HCT116 (cell line): ENCODE data around the gene GALM. TPM values are rescaled to one million over a fixed set of nuclear protein-coding genes. Genes with fewer than 3 reads are reported as not detected.

ENCODE experiments used
- ATAC-seq: fragments of 200-7000 bp; cut with Tn5 transposase; 2 replicates; pipeline ENCODE4 v1.9.1; 2020; ENCODE audit warnings: mild to moderate bottlenecking, moderate library complexity
- BruUV-seq: library from RNA; stranded (reverse); fragments of 400-500 nt; replicated peaks from 2 replicates; lab custom pipeline; 2021; lab: Mats Ljungman, UMichigan
- CTCF ChIA-PET: fragments of 300-600 bp; sonication (Branson Sonifier 250); formaldehyde crosslinking; loops from one replicate; lab custom pipeline; 2021; ENCODE audit warnings: antibody characterized with exemption; lab: Charles Lee
- POLR2A ChIA-PET: fragments of 300-600, 350-600 bp; sonication (Branson Sonifier 250); formaldehyde crosslinking; loops from one replicate; lab custom pipeline; 2021; ENCODE audit warnings: antibody characterized with exemption; lab: Charles Lee
- RAD21 ChIA-PET, 2 experiments: fragments of 300-600 bp; sonication (Branson Sonifier 250); formaldehyde crosslinking; loops; one replicate each; lab custom pipeline; 2023; ENCODE audit warnings: low total read pairs in 2 of 2; ENCODE audit not compliant: uncharacterized antibody in 2 of 2, unreplicated experiment in 2 of 2, low non-redundant PET in 1 of 2; lab: Charles Lee
- DNase-seq: peaks from one replicate; pipeline ENCODE4 v3.0.0-alpha.2; 2010; ENCODE audit warnings: low read depth, low spot score
- H2AFZ ChIP-seq: fragments of 200-600 bp; shearing (Covaris generic), sonication (generic); 2 replicates; pipeline ENCODE4 v1.6.1; 2017; ENCODE audit warnings: low read depth, mixed run types, mixed read lengths, antibody characterized with exemption, low read length; ENCODE audit not compliant: poor library complexity, severe bottlenecking
- H3K27ac ChIP-seq: 2 replicates; pipeline ENCODE4 v1.5.1; 2012; ENCODE audit warnings: low read depth, low read length
- H3K27me3 ChIP-seq: fragments of 200-600 bp; sonication (generic); 2 replicates; pipeline ENCODE4 v1.6.1; 2016; ENCODE audit warnings: mixed run types, low read length, mixed read lengths; ENCODE audit not compliant: insufficient read depth
- H3K36me3 ChIP-seq, 2 experiments: fragments of 200-500 bp in 1 of 2; fragments of 200-600 bp in 1 of 2; sonication (Bioruptor generic) in 1 of 2; sonication (generic) in 1 of 2; 2 replicates each; pipeline versions ENCODE4 v1.5.1 to v1.6.1; 2014 to 2016; ENCODE audit warnings: low read length in 2 of 2, inconsistent platforms in 1 of 2, mixed read lengths in 1 of 2, mixed run types in 1 of 2; ENCODE audit not compliant: insufficient read depth in 2 of 2, control insufficient read depth in 1 of 2
- H3K4me1 ChIP-seq, 2 experiments: fragments of 200-600 bp in 1 of 2; sonication (generic) in 1 of 2; 2 replicates each; pipeline versions ENCODE4 v1.5.1 to v1.6.1; 2012 to 2017; ENCODE audit warnings: low read length in 2 of 2, inconsistent platforms in 1 of 2, mild to moderate bottlenecking in 1 of 2, mixed read lengths in 1 of 2, mixed run types in 1 of 2, moderate library complexity in 1 of 2; ENCODE audit not compliant: insufficient read depth in 2 of 2, control insufficient read depth in 1 of 2
- H3K4me2 ChIP-seq: fragments of 200-600 bp; sonication (generic); 2 replicates; pipeline ENCODE4 v1.6.1; 2017; ENCODE audit warnings: mixed run types, low read length, mixed read lengths
- H3K4me3 ChIP-seq, 2 experiments: fragments of 200-600 bp in 1 of 2; sonication (generic) in 1 of 2; replicated peaks in 1 of 2; 2 replicates each; pipeline ENCODE4 v1.5.1; 2011 to 2016; ENCODE audit warnings: low read length in 2 of 2, control low read depth in 1 of 2, low read depth in 1 of 2, mild to moderate bottlenecking in 1 of 2, mixed read lengths in 1 of 2, mixed run types in 1 of 2
- H3K79me2 ChIP-seq: fragments of 200-600 bp; sonication (generic); 2 replicates; pipeline ENCODE4 v1.6.1; 2017; ENCODE audit warnings: mild to moderate bottlenecking, mixed run types, low read length, moderate library complexity, mixed read lengths; ENCODE audit not compliant: insufficient read depth
- H3K9ac ChIP-seq: fragments of 200-600 bp; sonication (generic); 2 replicates; pipeline ENCODE4 v1.6.1; 2016; ENCODE audit warnings: low read length, mixed read lengths
- H3K9me2 ChIP-seq: fragments of 200-600 bp; sonication (generic), shearing (Covaris generic); 2 replicates; pipeline ENCODE4 v1.6.1; 2017; ENCODE audit warnings: mixed run types, mild to moderate bottlenecking, moderate library complexity; ENCODE audit not compliant: insufficient read depth
- H3K9me3 ChIP-seq, 2 experiments: fragments of 200-500 bp in 1 of 2; fragments of 200-600 bp in 1 of 2; sonication (Bioruptor generic) in 1 of 2; sonication (generic) in 1 of 2; 2 replicates each; pipeline ENCODE4 v1.6.1; 2014 to 2017; ENCODE audit warnings: low read length in 2 of 2, mixed read lengths in 2 of 2, inconsistent platforms in 1 of 2, low read depth in 1 of 2, mild to moderate bottlenecking in 1 of 2, mixed run types in 1 of 2, moderate library complexity in 1 of 2; ENCODE audit not compliant: control insufficient read depth in 1 of 2, insufficient read depth in 1 of 2
- H4K20me1 ChIP-seq: fragments of 200-600 bp; sonication (generic), shearing (Covaris generic); 2 replicates; pipeline ENCODE4 v1.6.1; 2017; ENCODE audit warnings: mixed run types, mild to moderate bottlenecking, moderate library complexity; ENCODE audit not compliant: insufficient read depth
- CBX3 ChIP-seq: IDR thresholded peaks from 2 replicates; pipeline ENCODE4 v1.6.1; 2012; ENCODE audit warnings: low read depth
- CEBPB ChIP-seq: IDR thresholded peaks from 2 replicates; pipeline ENCODE4 v1.6.1; 2012; ENCODE audit warnings: low read depth
- EGR1 ChIP-seq: IDR thresholded peaks from 2 replicates; pipeline ENCODE4 v1.6.1; 2012; ENCODE audit warnings: low read depth
- ELF1 ChIP-seq: IDR thresholded peaks from 2 replicates; pipeline ENCODE4 v1.6.1; 2012; ENCODE audit warnings: low read depth, borderline replicate concordance
- EZH2 ChIP-seq: fragments of 200-600 bp; sonication (generic); IDR thresholded peaks from 2 replicates; pipeline ENCODE4 v1.6.1; 2017; ENCODE audit warnings: antibody characterized with exemption, mixed run types
- EZH2phosphoT487 ChIP-seq: fragments of 200-600 bp; IDR thresholded peaks from 2 replicates; pipeline ENCODE4 v1.6.1; 2018; ENCODE audit warnings: antibody characterized with exemption, borderline replicate concordance
- FOSL1 ChIP-seq: IDR thresholded peaks from 2 replicates; pipeline ENCODE4 v1.6.1; 2012; ENCODE audit warnings: low read depth
- JUND ChIP-seq: IDR thresholded peaks from 2 replicates; pipeline ENCODE4 v1.6.1; 2012
- MAX ChIP-seq: IDR thresholded peaks from 2 replicates; pipeline ENCODE4 v1.6.1; 2012
- POLR2AphosphoS5 ChIP-seq: IDR thresholded peaks from 2 replicates; pipeline ENCODE4 v1.6.1; 2011; ENCODE audit warnings: mild to moderate bottlenecking, low read depth, low read length, moderate library complexity
- RAD21 ChIP-seq: IDR thresholded peaks from 2 replicates; pipeline ENCODE4 v1.6.1; 2012; ENCODE audit warnings: low read depth, mild to moderate bottlenecking
- REST ChIP-seq: IDR thresholded peaks from 2 replicates; pipeline ENCODE4 v1.6.1; 2012; ENCODE audit warnings: low read depth
- SIN3A ChIP-seq: IDR thresholded peaks from 2 replicates; pipeline ENCODE4 v1.6.1; 2012; ENCODE audit warnings: low read depth
- SRF ChIP-seq: IDR thresholded peaks from 2 replicates; pipeline ENCODE4 v1.6.1; 2012; ENCODE audit warnings: low read depth
- TCF7L2 ChIP-seq: IDR thresholded peaks from 2 replicates; pipeline ENCODE4 v1.7.0; 2011; ENCODE audit warnings: borderline replicate concordance, inconsistent platforms; ENCODE audit not compliant: insufficient read depth, insufficient read length; ENCODE audit errors: extremely low read depth
- ZBTB33 ChIP-seq: IDR thresholded peaks from 2 replicates; pipeline ENCODE4 v1.6.1; 2011; ENCODE audit warnings: mild to moderate bottlenecking, low read length, moderate library complexity; ENCODE audit not compliant: insufficient replicate concordance; ENCODE audit errors: extremely low read depth
- ZFX ChIP-seq: fragments of 450-650 bp; IDR thresholded peaks from 2 replicates; pipeline ENCODE4 v1.6.1; 2017
- ZNF274 ChIP-seq: fragments of 200-500 bp; sonication (Bioruptor generic); IDR thresholded peaks from 2 replicates; pipeline ENCODE4 v1.6.1; 2014; ENCODE audit warnings: mild to moderate bottlenecking, low read depth, low read length, inconsistent platforms
- intact Hi-C: fragments of 100-400 bp; cut with micrococcal nuclease; formaldehyde crosslinking; loops from 2 replicates; pipeline ENCODE4 v1.10.0; 2022
- total RNA-seq: library from RNA; stranded (reverse); gene quantifications from one replicate; pipeline ENCODE4 v1.2.1, GENCODE V29; 2021; ENCODE audit not compliant: unreplicated experiment

Gene GALM
- total RNA-seq, 1 experiment from 2014 or later, result 10.2 TPM

- no peak for TF ChIP-seq REST
- no peak for TF ChIP-seq JUND
- TF ChIP-seq EZH2phosphoT487, result no peak
- no peak for TF ChIP-seq FOSL1
- no peak for TF ChIP-seq RAD21
These were observed 99.2 kb downstream of the GALM start (continued) for GRCh38 chr2:38765149-38765548.

GRCh38 chr2:38765551-38765950 lies 99.6 kb downstream of the GALM start:
- Histone ChIP-seq H3K9me3 (no peaks in the 10 kb centered on the region), H3K4me3 (no peak overlapping the region), H3K9ac (no peak overlapping the region), H3K9me2 (no peaks in the 10 kb centered on the region), H3K4me2 (no peak overlapping the region), H3K27me3 (no peaks in the 10 kb centered on the region), H3K4me1 (no peaks in the 10 kb centered on the region), H3K27ac (no peak overlapping the region), H3K36me3 (no peaks in the 10 kb centered on the region), H4K20me1 (no peaks in the 10 kb centered on the region), H3K79me2 (no peaks in the 10 kb centered on the region), H2AFZ (no peak overlapping the region)
- DNase-seq (no peak), ATAC-seq (no peak)
- ChIA-PET POLR2A (interaction anchor here (1.2 kb wide), 1 partner anchor 14 kb away, joined by 4 read pairs; the partner anchor contains the start of gene SRSF7), CTCF (no interaction called here), RAD21 (no interaction called here)
- intact Hi-C loops, result no loop called here
- no TSS peak for BruUV-seq
- TF ChIP-seq ELF1 (no peak), SRF (no peak), ZNF274 (no peak), FOSL1 (no peak), ZBTB33 (no peak), EZH2phosphoT487 (no peak), ZFX (no peak), EGR1 (no peak), CBX3 (no peak), POLR2AphosphoS5 (no peak), CEBPB (no peak), RAD21 (no peak), EZH2 (no peak), TCF7L2 (no peak), MAX (no peak), SIN3A (no peak), REST (no peak)
